Epithelial cell of proximal tubule (primary cell): Measurements from ENCODE around the gene MALRD1. TPM values are rescaled to one million over a fixed set of nuclear protein-coding genes. Genes with fewer than 3 reads are reported as not detected.

Experiments
- DNase-seq: peaks from one replicate; pipeline ENCODE4 v3.0.0-alpha.2; 2011; ENCODE audit warnings: low read depth
- H3K4me3 ChIP-seq: 2 replicates; pipeline ENCODE4 v1.5.1; 2011; ENCODE audit warnings: low read depth, mild to moderate bottlenecking, low read length
- CTCF ChIP-seq: conservative IDR thresholded peaks from 2 replicates; pipeline ENCODE4 v1.5.1; 2012; ENCODE audit warnings: low read depth, mild to moderate bottlenecking, low read length
- total RNA-seq: library from RNA; depleted of rRNA; stranded (reverse); fragments of >200 nt; gene quantifications from 2 replicates; pipeline ENCODE4 v1.2.3, GENCODE V29; 2015

The MALRD1 gene
- total RNA-seq, 1 donor from 2014 or later = 0.06 TPM

- no peak for TF ChIP-seq CTCF
- H3K4me3 ChIP-seq = no peak overlapping the region
- no peak for DNase-seq
Measured at GRCh38 chr10:19570120-19570519, 521.5 kb downstream of the MALRD1 start.

- no peak for DNase-seq
- no peak overlapping the region for H3K4me3 ChIP-seq
- TF ChIP-seq CTCF = no peak
Measured at GRCh38 chr10:19570991-19571390, 522.4 kb downstream of the MALRD1 start.

- no peak for TF ChIP-seq CTCF
- no peak overlapping the region for H3K4me3 ChIP-seq
- no peak for DNase-seq
Measured at GRCh38 chr10:19572056-19572455, 523.5 kb downstream of the MALRD1 start.

- H3K4me3 ChIP-seq = no peak overlapping the region
- no peak for DNase-seq
- no peak for TF ChIP-seq CTCF
Measured at GRCh38 chr10:19576576-19576975, 528.0 kb downstream of the MALRD1 start.

GRCh38 chr10:19577381-19577780, 528.8 kb downstream of the MALRD1 start:
- no peak overlapping the region for H3K4me3 ChIP-seq
- TF ChIP-seq CTCF = no peak
- no peak for DNase-seq

- TF ChIP-seq CTCF = no peak
- H3K4me3 ChIP-seq = no peak overlapping the region
- DNase-seq = no peak
Measured at GRCh38 chr10:19577807-19578206, 529.2 kb downstream of the MALRD1 start.

- no peak for DNase-seq
- TF ChIP-seq CTCF = no peak
- no peak overlapping the region for H3K4me3 ChIP-seq
Measured at GRCh38 chr10:19578571-19578970, 530.0 kb downstream of the MALRD1 start.
